ENCODE measurements around the gene NMU.

DNA sequence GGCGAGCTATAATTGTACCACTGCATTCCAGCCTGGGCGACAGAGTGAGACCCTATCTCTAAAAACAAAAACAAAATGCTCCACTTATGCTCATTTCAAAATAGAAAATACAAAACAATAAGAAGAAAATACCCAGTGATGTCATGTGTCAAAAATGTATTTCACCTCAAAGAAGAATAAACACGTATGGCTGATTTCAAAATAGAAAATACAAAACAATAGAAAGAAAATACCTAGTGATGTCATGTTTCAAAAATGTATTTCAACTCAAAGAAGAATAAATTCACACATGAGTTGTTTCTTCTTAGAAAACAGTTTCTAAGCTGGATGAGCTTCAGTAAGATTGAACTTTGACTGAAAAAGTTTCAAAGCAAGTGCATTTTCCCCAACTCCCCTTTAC, 23.8 kb downstream of the NMU start:
- TF ChIP-seq POLR2AphosphoS5 (IDR thresholded peaks at IDR 0.05; ENCODE audit: low read depth, low read length) (no peak), TAF1 (IDR thresholded peaks at IDR 0.05; ENCODE audit: borderline replicate concordance, insufficient read depth, low read length) (no peak), FOXP2 (optimal IDR thresholded peaks at IDR 0.05; ENCODE audit: borderline replicate concordance, extremely low read depth, extremely low read length, insufficient read depth) (no peak), SIN3A (IDR thresholded peaks at IDR 0.05; ENCODE audit: borderline replicate concordance, insufficient read depth, low read length) (no peak)
- TF ChIP-seq, protein P1, sequence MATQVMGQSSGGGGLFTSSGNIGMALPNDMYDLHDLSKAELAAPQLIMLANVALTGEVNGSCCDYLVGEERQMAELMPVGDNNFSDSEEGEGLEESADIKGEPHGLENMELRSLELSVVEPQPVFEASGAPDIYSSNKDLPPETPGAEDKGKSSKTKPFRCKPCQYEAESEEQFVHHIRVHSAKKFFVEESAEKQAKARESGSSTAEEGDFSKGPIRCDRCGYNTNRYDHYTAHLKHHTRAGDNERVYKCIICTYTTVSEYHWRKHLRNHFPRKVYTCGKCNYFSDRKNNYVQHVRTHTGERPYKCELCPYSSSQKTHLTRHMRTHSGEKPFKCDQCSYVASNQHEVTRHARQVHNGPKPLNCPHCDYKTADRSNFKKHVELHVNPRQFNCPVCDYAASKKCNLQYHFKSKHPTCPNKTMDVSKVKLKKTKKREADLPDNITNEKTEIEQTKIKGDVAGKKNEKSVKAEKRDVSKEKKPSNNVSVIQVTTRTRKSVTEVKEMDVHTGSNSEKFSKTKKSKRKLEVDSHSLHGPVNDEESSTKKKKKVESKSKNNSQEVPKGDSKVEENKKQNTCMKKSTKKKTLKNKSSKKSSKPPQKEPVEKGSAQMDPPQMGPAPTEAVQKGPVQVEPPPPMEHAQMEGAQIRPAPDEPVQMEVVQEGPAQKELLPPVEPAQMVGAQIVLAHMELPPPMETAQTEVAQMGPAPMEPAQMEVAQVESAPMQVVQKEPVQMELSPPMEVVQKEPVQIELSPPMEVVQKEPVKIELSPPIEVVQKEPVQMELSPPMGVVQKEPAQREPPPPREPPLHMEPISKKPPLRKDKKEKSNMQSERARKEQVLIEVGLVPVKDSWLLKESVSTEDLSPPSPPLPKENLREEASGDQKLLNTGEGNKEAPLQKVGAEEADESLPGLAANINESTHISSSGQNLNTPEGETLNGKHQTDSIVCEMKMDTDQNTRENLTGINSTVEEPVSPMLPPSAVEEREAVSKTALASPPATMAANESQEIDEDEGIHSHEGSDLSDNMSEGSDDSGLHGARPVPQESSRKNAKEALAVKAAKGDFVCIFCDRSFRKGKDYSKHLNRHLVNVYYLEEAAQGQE (IDR thresholded peaks at IDR 0.05; ENCODE audit: insufficient read depth in 1 of 2, low read depth in 2 of 2, low read length in 2 of 2) = no peak
